GM12878 (cell line): ENCODE data around the gene DCLRE1C. TPM values are rescaled to one million over a fixed set of nuclear protein-coding genes. Genes with fewer than 3 reads are reported as not detected.

ENCODE experiments used
- ATAC-seq: fragments of 200-7000 bp; cut with Tn5 transposase; 3 replicates; pipeline ENCODE4 v1.9.1; 2020; ENCODE audit warnings: mild to moderate bottlenecking, moderate library complexity
- BruUV-seq: library from RNA; stranded (reverse); fragments of 400-500 nt; replicated peaks from 2 replicates; lab custom pipeline; 2021; lab: Mats Ljungman, UMichigan
- CTCF ChIA-PET: fragments of 300-600 bp; sonication (Branson Sonifier 250); formaldehyde crosslinking; extraction: SDS; loops from one replicate; lab custom pipeline; 2021; ENCODE audit warnings: inconsistent platforms; lab: Yijun Ruan, JAX
- POLR2A ChIA-PET: fragments of 350-600 bp; formaldehyde crosslinking; extraction: SDS; loops from one replicate; lab custom pipeline; 2021; ENCODE audit warnings: inconsistent platforms; lab: Charles Lee
- RAD21 ChIA-PET: fragments of 300-600 bp; sonication (Branson Sonifier 250); formaldehyde crosslinking; loops from one replicate; lab custom pipeline; 2023; ENCODE audit warnings: antibody characterized with exemption; ENCODE audit not compliant: unreplicated experiment; lab: Charles Lee
- SMC1A ChIA-PET: fragments of 300-600 bp; sonication (Branson Sonifier 250); formaldehyde crosslinking; loops from one replicate; lab custom pipeline; 2023; ENCODE audit not compliant: unreplicated experiment, uncharacterized antibody; lab: Charles Lee
- DNase-seq: peaks from one replicate; pipeline ENCODE4 v3.0.0-alpha.2; 2011; ENCODE audit warnings: low read depth, low spot score
- FAIRE-seq: peaks from 3 replicates; lab custom pipeline; 2011; peaks lifted over from hg19 to GRCh38; lab: Jason Lieb, UNC
- H2AFZ ChIP-seq: 2 replicates; pipeline ENCODE4 v1.6.0; 2011; ENCODE audit warnings: low read depth, low read length, control low read depth; ENCODE audit not compliant: control insufficient read depth
- H3K27ac ChIP-seq: 2 replicates; pipeline ENCODE4 v1.5.1; 2011; ENCODE audit warnings: control low read depth; ENCODE audit not compliant: control insufficient read depth, insufficient read depth
- H3K27me3 ChIP-seq, 2 experiments: replicated peaks in 1 of 2; 2 replicates each; pipeline versions ENCODE4 v1.6.0 to v1.6.1; 2011; ENCODE audit warnings: low read length in 1 of 2; ENCODE audit not compliant: control insufficient read depth in 2 of 2, insufficient read depth in 2 of 2
- H3K36me3 ChIP-seq, 2 experiments: 2 replicates each; pipeline ENCODE4 v1.5.1; 2011; ENCODE audit warnings: low read length in 1 of 2; ENCODE audit not compliant: control insufficient read depth in 2 of 2, insufficient read depth in 2 of 2
- H3K4me1 ChIP-seq: 2 replicates; pipeline ENCODE4 v1.6.1; 2011; ENCODE audit warnings: mild to moderate bottlenecking, low read length, moderate library complexity, mixed read lengths; ENCODE audit not compliant: control insufficient read depth, insufficient read depth
- H3K4me2 ChIP-seq: 2 replicates; pipeline ENCODE4 v1.6.0; 2011; ENCODE audit warnings: control low read depth; ENCODE audit not compliant: control insufficient read depth, insufficient read depth
- H3K4me3 ChIP-seq: fragments of 200-600 bp; sonication (generic); 2 replicates; pipeline ENCODE4 v1.5.1; 2016
- H3K79me2 ChIP-seq: 2 replicates; pipeline ENCODE4 v1.6.0; 2011; ENCODE audit warnings: low read length; ENCODE audit not compliant: control insufficient read depth, insufficient read depth
- H3K9ac ChIP-seq: 2 replicates; pipeline ENCODE4 v1.8.0; 2011; ENCODE audit warnings: low read length, control low read depth, mixed read lengths; ENCODE audit not compliant: control insufficient read depth, insufficient read depth
- H3K9me3 ChIP-seq: replicated peaks from 3 replicates; pipeline ENCODE4 v1.5.1; 2011; ENCODE audit warnings: mild to moderate bottlenecking, low read length; ENCODE audit not compliant: control insufficient read depth, insufficient read depth
- H4K20me1 ChIP-seq: 2 replicates; pipeline ENCODE4 v1.6.0; 2011; ENCODE audit not compliant: control insufficient read depth, insufficient read depth
- CHD1 ChIP-seq: IDR thresholded peaks from 2 replicates; pipeline ENCODE4 v1.6.1; 2012; ENCODE audit warnings: low read depth, low read length, improper control_type of control experiment
- CREM ChIP-seq: IDR thresholded peaks from 2 replicates; pipeline ENCODE4 v1.6.1; 2014; ENCODE audit warnings: antibody characterized with exemption, low read depth
- FOXM1 ChIP-seq: IDR thresholded peaks from 2 replicates; pipeline ENCODE4 v1.6.1; 2012; ENCODE audit warnings: low read depth, mild to moderate bottlenecking, inconsistent platforms, low read length, moderate library complexity
- GATAD2B ChIP-seq: fragments of 450-650 bp; conservative IDR thresholded peaks from 2 replicates; pipeline ENCODE4 v1.6.1; 2017; ENCODE audit warnings: low read depth, mild to moderate bottlenecking, moderate library complexity
- NFIC ChIP-seq: IDR thresholded peaks from 2 replicates; pipeline ENCODE4 v1.6.1; 2012; ENCODE audit warnings: low read depth, mild to moderate bottlenecking, inconsistent platforms, low read length, moderate library complexity
- NKRF ChIP-seq: fragments of 450-650 bp; conservative IDR thresholded peaks from 2 replicates; pipeline ENCODE4 v1.6.1; 2017; ENCODE audit warnings: mild to moderate bottlenecking, moderate library complexity
- PAX5 ChIP-seq: IDR thresholded peaks from 2 replicates; pipeline ENCODE4 v1.6.1; 2011; ENCODE audit warnings: low read depth, low read length, borderline replicate concordance
- SREBF2 ChIP-seq: IDR thresholded peaks from 2 replicates; pipeline ENCODE4 v1.6.1; 2012; ENCODE audit warnings: mild to moderate bottlenecking, low read length
- WRNIP1 ChIP-seq: IDR thresholded peaks from 2 replicates; pipeline ENCODE4 v1.6.1; 2011; ENCODE audit warnings: low read depth, low read length, improper control_type of control experiment, borderline replicate concordance
- ZBED1 ChIP-seq: IDR thresholded peaks from 2 replicates; pipeline ENCODE4 v1.6.1; 2016; ENCODE audit warnings: borderline replicate concordance
- ZNF384 ChIP-seq: IDR thresholded peaks from 2 replicates; pipeline ENCODE4 v1.6.1; 2012; ENCODE audit warnings: low read depth, mild to moderate bottlenecking, low read length, improper control_type of control experiment, borderline replicate concordance
- WGBS: methylation state at CpG from one replicate; pipeline ENCODE4 v1.1.6; 2016; ENCODE audit warnings: low lambda C conversion rate; ENCODE audit not compliant: insufficient replicate concordance, insufficient coverage; ENCODE audit errors: missing lambda C conversion rate; 5-methylcytosine and 5-hydroxymethylcytosine counted together
- in situ Hi-C: fragments of 300-500 bp; cut with MboI; formaldehyde crosslinking; loops from 9 replicates; pipeline ENCODE4 v1.14.3; 2018; ENCODE audit warnings: mixed read lengths
- intact Hi-C: fragments of 100-400 bp; cut with micrococcal nuclease; formaldehyde crosslinking; loops from one replicate; pipeline ENCODE4 v1.14.2; 2022; ENCODE audit not compliant: unreplicated experiment
- polyA plus RNA-seq, 11 experiments: library from polyadenylated mRNA; depleted of rRNA in 4 of 11; unstranded in 6 of 11; stranded (reverse) in 5 of 11; fragments of >200 nt; fragmentation: Nextera tagmentation in 4 of 11; fragmentation: Illumina TruSeq in 1 of 11; extraction: Ambion mirVana in 4 of 11; extraction: Trizol in 1 of 11; gene quantifications; 1 replicate in 1 of 11; 2 replicates in 10 of 11; pipeline versions ENCODE4 v1.2.1 to v1.2.3, GENCODE V29; 2011 to 2016; ENCODE audit warnings: inconsistent platforms in 2 of 11, missing spikeins in 2 of 11, low read depth in 1 of 11
- total RNA-seq, 4 experiments: library from RNA; depleted of rRNA in 3 of 4; stranded (reverse); fragments of >200 nt in 3 of 4; fragmentation: Illumina TruSeq in 1 of 4; extraction: Trizol in 1 of 4; gene quantifications; 2 replicates each; pipeline versions ENCODE4 v1.2.1 to v1.2.3, GENCODE V29; 2013 to 2021
- TF ChIP-seq, protein P1 (sequence below): fragments of 450-650 bp; IDR thresholded peaks from 2 replicates; pipeline ENCODE4 v1.6.1; 2016; ENCODE audit warnings: mild to moderate bottlenecking

The DCLRE1C gene
- total and polyA plus RNA-seq, 10 of the 15 experiments (the other 5 are each of a cell fraction or from before 2014, with no cell fraction given) = 15.7 to 43.4 (median 26.0) TPM

GRCh38 chr10:14930610-14931009 is 23.3 kb downstream of the DCLRE1C start:
- ChIA-PET POLR2A (no interaction called here), SMC1A (no interaction called here), CTCF (no interaction called here), RAD21 (no interaction called here)
- FAIRE-seq (no peak), ATAC-seq (no peak), DNase-seq (no peak)
- H3K4me2 ChIP-seq = no peak overlapping the region
- intact Hi-C loops (no loop called here), in situ Hi-C loops (no loop called here)
- over 99% methylated on average over 10 of the region's 10 CpGs for WGBS
- no peak overlapping the region for H3K27ac ChIP-seq
- H3K4me3 ChIP-seq = no peak overlapping the region
- no peaks in the 10 kb centered on the region for H3K27me3 ChIP-seq
- H3K9me3 ChIP-seq = no peaks in the 10 kb centered on the region
- no TSS peak for BruUV-seq
- no peak for TF ChIP-seq WRNIP1
- TF ChIP-seq SREBF2 = no peak
- H4K20me1 ChIP-seq = no peaks in the 10 kb centered on the region
- no peak overlapping the region for H2AFZ ChIP-seq
- no peaks in the 10 kb centered on the region; the same call in 1 of the 2 replicates for H3K79me2 ChIP-seq
- H3K4me1 ChIP-seq = peaks cover 20% of the 10 kb centered on the region
- H3K36me3 ChIP-seq = peaks cover 5 to 43% of the 10 kb centered on the region in 2 experiments; a peak in 3 of 4 replicates
- H3K9ac ChIP-seq = no peak overlapping the region

DNA sequence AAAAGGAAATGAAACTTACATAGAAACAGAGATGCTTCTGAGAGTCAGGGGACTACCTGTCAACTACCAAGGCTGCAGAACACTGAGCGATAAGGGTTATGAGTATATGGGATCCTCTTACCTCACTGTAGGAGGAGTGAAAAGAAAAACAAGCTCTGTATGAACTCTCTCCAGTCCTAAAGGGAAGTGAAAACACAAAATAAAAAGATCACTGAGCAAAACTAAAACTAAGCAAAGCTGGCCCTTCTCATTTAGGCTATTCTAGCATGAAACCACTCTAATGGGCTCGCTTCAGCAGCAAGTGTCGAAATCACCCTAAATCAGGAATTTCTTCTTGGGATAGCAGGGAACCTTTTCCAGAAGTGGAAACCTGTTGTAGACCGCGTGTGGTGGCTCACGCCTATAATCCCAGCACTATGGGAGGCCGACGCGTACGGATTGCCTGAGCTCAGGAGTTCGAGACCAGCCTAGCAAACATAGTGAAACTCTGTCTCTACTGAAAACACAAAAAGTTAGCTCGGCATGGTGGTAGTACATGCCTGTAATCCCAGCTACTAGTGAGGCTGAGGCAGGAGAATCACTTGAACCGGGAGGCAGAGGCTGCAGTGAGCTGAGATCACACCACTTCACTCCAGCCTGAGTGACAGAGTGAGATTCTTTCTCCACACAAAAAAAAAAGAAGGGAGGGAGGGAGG is 27.0 kb downstream of the DCLRE1C start:
- peak; percentile 74 for DNase-seq
- in situ Hi-C loops (no loop called here), intact Hi-C loops (loop anchor here (1.0 to 2.0 kb wide), 3 partner anchors 24 to 390 kb away; partner anchors contain the start of gene SUV39H2)
- no TSS peak for BruUV-seq
- Histone ChIP-seq H3K27me3 (no peaks in the 10 kb centered on the region), H3K27ac (peak overlapping the region; percentile 63), H3K4me2 (peak overlapping the region; percentile 72), H3K36me3 (peaks cover 12 to 59% of the 10 kb centered on the region in 2 experiments), H3K79me2 (no peaks in the 10 kb centered on the region; the same call in 1 of the 2 replicates), H2AFZ (no peak overlapping the region), H4K20me1 (peaks cover 4% of the 10 kb centered on the region; the same call in 1 of the 2 replicates), H3K4me1 (peaks cover 22% of the 10 kb centered on the region), H3K9ac (peak overlapping the region; percentile 5; the same call in 1 of the 2 replicates), H3K9me3 (no peaks in the 10 kb centered on the region), H3K4me3 (peak overlapping the region; percentile 60; the same call in 1 of the 2 replicates)
- WGBS = 42% methylated on average over 13 of the region's 13 CpGs
- peak; percentile 97 for FAIRE-seq
- peak; percentile 99 for ATAC-seq
- ChIA-PET RAD21 (interaction anchor here (0.9 to 2.0 kb wide), 6 partner anchors 26 to 90 kb away, joined by 3 to 18 read pairs (median 6); partner anchors contain the start of genes DCLRE1C, MEIG1 and SUV39H2), POLR2A (interaction anchor here (0.7 to 1.2 kb wide), 5 partner anchors 24 to 38 kb away, joined by 3 to 4 read pairs (median 4); partner anchors contain the start of gene MEIG1), CTCF (interaction anchor here (0.6 to 2.2 kb wide), 8 partner anchors 23 to 180 kb away, joined by 3 to 15 read pairs (median 6); no protein-coding TSS in a partner anchor), SMC1A (interaction anchor here (0.6 to 1.4 kb wide), 7 partner anchors 8 to 338 kb away, joined by 3 to 8 read pairs (median 4); partner anchors contain the start of genes DCLRE1C and MEIG1)
- TF ChIP-seq GATAD2B (peak; percentile 31; the same call in 1 of the 2 replicates), PAX5 (peak; percentile 29; the same call in 1 of the 2 replicates), ZBED1 (0 out of 2 replicates have a peak, but pooled peaks have one; percentile 13), NFIC (peak; percentile 83), CHD1 (no peak), NKRF (no peak), ZNF384 (no peak), FOXM1 (peak; percentile 55; the same call in 1 of the 2 replicates), CREM (peak; percentile 62)
- TF ChIP-seq, protein P1, sequence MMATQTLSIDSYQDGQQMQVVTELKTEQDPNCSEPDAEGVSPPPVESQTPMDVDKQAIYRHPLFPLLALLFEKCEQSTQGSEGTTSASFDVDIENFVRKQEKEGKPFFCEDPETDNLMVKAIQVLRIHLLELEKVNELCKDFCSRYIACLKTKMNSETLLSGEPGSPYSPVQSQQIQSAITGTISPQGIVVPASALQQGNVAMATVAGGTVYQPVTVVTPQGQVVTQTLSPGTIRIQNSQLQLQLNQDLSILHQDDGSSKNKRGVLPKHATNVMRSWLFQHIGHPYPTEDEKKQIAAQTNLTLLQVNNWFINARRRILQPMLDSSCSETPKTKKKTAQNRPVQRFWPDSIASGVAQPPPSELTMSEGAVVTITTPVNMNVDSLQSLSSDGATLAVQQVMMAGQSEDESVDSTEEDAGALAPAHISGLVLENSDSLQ = peak; percentile 24; the same call in 1 of the 2 replicates
